SH-SY5Y (cell line): ENCODE measurements around the gene HAUS1.

Experiments
- GATA2 ChIP-seq: IDR thresholded peaks from 2 replicates; pipeline ENCODE4 v1.6.1; 2011; ENCODE audit warnings: mild to moderate bottlenecking, low read depth, low read length
- GATA3 ChIP-seq: IDR thresholded peaks from 2 replicates; pipeline ENCODE4 v1.6.1; 2011; ENCODE audit warnings: low read depth, mild to moderate bottlenecking, low read length, moderate library complexity

DNA sequence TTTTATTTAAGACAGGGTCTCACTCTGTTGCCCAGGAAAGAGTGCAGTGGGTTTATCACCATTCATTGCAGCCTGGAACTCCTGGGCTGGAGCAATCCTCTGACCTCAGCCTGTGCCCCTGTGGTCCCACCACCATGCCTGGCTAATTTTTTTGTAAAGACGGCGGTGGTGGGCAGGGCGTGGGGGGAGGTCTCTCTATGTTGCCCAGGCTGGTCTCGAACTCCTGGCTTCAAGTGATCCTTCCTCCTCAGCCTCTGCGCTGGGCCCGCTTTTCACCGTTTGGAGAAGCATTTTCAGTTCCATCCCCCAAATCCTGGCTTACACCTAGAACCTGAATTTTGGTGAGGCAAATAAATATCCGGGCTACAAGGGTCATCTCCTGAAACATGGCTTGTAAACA, 4.7 kb upstream of the HAUS1 start:
- TF ChIP-seq GATA2 (no peak), GATA3 (no peak)
